ENCODE data around the gene SCAMP4.
"Not testable (repeated sequence)": the region's sequence is repeated elsewhere in the genome, so short reads cannot be mapped to it uniquely, and the experiment has no call there.

The SCAMP4 gene

DNA sequence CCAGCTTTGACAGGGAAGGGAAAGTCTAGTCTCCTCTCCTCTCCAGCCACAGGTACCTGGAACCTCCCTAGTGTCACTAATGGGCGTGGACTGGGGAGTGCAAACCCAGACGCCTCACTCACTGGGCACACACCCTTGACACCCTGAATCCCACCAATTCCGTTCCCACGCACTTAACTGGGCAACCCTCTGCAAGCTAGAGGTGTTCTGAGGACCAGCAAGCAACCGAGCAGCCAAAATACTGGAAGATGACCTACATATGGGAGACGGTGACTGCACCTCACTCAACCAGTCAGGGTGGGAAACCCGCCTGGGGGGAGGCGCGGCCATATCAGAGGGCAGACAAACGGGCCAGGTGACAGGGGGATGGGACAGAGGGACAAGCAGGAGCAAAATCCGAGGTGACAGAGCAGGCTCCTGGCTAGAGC is 20.9 kb upstream of the SCAMP4 start:
- no peak for DNase-seq

DNA sequence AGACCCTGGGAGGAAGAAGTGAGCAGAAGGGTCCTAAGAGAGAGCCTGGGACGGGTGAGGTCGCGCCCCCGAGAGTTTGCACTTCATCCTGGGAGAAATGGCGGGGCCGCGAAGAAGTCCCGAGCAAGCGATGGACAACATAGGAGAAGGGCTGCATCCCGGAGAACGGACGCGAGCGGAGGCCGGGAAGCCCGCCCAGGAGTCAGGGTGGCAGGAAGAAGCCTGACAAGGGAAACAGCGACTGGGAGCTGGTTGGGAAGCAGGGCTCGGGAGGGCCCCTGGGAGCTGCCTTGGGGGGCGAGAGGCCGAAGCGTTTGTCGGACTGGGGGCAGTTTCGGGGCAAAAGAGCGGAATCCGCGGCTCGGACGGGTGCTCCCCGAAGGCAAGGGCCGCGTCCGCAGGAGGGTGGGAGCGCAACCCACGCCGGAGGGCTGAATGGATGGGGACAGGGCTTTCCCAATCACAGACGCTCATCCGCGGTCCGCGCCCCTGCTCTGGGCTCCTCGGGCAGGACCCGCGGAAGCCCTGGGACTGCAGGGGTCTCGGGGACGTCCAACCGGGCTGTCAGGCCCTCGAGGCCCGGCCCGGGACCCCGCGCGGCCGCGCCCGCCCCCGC is 20.4 kb upstream of the SCAMP4 start:
- DNase-seq, result no peak

DNA sequence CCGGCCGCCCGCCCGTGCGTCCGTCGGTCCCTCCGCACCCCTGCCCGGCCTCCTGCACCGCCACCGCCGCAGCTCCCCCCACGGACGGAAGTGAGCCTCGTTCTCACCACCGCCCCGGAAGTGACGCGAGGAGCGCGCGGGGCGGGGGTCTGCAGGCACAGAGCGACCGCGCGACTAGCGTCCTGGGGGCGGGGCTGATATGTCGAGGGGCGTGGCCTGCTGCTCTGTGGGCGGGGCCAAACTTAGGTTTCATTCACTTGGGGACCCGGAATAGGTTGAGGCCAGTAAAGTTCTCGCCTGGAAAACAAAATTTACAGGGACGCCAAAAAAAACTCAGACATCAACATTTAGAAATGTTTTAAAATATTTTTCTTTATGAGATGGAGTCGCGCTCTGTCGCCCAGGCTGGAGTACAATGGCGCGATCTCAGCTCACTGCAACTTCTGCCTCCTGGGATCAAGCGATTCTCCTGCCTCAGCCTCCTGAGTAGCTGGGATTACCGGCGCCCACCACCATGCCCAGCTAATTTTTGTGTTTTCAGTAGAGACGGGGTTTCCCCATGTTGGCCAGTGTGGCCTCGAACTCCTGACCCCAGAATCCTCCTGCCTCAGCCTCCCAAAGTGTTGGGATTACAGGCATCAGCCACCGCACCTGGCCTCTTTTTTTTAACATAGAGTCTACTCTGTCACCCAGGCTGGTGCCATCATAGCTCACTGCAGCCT is 19.6 kb upstream of the SCAMP4 start, which contains the start of gene ABHD17A:
Gene ABHD17A, minus strand, starts transcription at position 99 of the 722 bp plus-strand sequence. CDS start 3,930 bp downstream, outside the sequence.
- peak; percentile 95 for DNase-seq

DNA sequence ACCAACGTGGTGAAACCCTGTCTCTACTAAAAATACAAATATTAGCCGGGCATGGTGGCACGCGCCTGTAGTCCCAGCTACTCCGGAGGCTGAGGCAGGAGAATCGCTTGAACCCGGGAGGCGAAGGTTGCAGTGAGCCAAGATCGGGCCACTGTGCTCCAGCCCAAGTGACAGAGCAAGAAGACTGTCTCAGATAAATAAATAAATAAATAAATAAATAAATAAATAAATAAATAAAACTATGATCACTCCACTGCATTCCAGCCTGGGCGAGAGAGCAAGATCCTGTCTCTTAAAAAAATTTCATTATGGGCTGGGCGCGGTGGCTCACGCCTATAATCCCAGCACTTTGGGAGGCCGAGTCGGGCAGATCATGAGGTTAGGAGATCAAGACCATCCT is 18.8 kb upstream of the SCAMP4 start:
- not testable (repeated sequence) for DNase-seq

DNA sequence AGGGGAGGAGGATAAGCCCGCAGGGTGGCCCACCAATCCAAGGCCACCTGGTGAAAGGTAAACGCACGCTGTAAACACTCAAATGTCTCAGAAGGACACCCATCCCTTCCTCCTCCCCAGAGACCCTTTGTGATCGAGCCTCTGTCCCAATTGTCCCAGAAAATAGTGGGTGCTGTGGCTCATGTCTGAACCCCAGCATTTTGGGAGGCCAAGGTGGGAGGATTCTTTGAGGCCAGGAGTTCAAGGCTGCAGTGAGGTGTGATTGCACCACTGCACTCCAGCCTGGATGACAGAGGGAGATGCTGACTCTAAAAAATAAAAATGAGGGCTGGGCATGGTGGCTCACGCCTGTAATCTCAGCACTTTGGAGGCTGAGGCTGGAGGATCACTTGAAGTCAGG is 16.8 kb upstream of the SCAMP4 start:
- no peak for DNase-seq

DNA sequence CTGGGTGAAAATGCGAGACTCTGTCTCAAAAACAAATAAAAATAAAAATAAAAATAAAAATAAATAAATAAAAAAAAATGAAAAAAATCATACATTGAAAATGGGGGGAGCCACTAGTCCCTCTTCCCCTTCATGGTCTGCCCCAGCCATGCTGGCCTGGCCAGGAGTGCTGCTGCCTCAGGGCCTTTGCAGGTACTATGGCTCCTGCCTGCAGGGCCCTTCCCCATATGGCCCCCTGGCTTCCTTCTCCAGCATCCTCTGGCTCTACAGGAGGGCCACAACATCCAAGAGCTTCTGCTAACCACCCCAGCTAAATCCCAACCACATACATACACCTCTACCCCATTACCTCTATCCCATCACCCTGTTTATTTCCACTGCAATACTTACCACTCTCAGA is 15.3 kb upstream of the SCAMP4 start:
- no peak for DNase-seq

DNA sequence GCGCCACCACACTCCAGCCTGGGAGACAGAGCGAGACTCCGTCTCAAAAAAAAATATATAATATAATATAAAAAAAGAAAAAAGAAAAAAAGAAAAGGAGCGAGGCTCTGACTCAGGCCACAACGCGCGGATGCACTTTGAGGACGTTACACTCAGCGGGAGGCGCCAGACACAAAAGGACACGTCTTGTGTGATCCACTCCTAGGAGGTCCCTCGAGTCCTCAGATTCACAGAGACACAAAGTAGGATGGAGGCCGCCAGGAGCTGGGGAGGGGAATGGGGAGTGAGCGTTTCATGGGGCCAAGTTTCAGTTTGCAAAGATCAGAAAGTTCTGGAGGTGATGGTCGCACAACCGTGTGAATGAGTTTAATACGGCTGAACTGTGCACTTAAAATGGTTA is 11.4 kb upstream of the SCAMP4 start:
- no peak for DNase-seq

DNA sequence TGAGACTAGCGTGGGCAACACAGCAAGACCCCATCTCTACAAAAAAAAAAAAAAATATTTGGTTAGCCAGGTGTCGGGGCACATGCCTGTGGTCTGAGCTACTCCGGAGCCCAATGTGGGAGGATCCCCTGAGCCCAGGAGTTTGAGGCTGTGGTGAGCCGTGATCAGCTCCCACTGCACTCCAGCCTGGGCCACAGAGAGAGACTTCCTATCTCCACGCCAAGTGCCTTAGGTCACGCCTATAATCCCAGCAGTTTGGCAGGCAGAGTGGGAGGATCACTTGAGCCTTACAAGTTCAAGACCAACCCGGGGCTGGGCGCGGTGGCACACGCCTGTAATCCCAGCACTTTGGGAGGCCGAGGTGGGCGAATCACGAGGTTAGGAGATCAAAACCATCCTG is 8.7 kb upstream of the SCAMP4 start:
- no peak for DNase-seq

DNA sequence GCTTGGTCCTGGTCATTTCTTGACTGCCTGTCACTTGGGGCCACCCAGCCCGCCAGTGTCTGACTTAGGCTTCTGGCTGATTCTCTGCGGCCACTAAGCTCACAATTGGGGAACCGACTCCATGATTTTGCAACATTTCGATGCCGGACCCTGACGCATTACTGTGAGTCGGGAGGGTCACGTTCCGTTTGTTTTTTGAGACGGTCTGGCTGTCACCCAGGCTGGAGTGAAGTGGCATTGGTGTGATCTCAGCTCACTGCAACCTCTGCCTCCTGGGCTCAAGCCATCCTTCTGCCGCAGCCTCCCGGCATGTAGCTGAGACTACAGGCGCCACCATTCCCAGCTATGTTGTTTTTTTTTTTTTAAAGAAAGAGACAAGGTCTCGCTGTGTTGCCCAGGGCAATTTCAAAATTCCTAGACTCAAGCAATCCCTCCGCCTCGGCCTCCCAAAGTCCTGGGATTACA is 3.2 kb upstream of the SCAMP4 start:
- DNase-seq, result no peak

DNA sequence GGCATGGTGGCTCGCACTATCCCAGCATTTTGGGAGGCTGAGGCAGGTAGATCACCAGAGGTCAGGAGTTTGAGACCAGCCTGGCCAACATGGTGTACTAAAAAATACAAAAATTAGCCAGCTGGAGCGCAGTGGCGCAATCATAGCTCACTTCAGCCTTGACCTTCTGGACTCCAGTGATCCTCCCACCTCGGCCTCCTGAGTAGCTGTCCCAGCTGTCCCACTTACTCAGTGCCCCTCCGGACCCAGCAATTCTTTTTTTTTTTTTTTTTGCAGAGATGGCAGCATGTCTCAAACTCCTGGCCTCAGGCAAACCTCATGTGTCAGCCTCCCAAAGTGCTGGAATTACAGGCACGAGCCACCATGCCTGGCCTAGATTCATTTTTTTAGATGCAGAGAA is 2.3 kb upstream of the SCAMP4 start:
- no peak for DNase-seq

DNA sequence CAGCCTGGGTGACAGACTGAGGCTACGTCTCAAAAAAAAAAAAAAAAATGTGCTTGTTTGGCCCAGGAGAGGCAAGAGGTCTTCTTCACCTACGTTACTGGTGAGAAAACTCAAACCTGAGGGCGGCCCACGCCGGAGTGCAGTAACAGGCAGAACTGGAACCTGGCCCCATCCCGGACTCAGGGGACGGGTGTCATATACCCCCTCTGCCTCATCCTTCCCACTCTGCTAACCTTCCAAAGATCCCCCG is 414 bp upstream of the SCAMP4 start:
- DNase-seq, result no peak

DNA sequence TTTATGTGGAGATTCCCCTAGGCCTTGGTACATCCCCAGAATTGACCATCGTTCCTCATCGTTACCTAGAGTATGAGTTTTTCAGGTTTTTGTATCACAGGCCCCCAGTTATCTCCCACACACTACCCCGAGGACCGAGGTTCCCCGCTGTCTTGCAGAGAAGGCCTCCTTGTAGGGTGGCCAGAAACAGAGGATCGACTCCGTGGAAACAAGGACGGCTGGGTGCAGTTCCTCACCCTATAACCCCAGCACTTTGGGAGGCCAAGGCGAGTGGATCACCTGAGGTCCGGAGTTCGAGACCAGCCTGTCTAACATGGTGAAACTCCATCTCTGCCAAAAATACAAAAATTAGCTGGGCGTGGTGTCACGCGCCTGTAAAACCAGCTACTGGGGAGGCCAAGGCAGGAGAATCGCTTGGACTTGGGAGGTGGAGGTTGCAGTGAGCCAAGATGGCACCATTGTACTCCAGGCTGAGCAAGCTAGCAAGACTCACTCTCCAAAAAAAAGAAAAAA is 720 bp downstream of the SCAMP4 start:
- DNase-seq, result no peak

DNA sequence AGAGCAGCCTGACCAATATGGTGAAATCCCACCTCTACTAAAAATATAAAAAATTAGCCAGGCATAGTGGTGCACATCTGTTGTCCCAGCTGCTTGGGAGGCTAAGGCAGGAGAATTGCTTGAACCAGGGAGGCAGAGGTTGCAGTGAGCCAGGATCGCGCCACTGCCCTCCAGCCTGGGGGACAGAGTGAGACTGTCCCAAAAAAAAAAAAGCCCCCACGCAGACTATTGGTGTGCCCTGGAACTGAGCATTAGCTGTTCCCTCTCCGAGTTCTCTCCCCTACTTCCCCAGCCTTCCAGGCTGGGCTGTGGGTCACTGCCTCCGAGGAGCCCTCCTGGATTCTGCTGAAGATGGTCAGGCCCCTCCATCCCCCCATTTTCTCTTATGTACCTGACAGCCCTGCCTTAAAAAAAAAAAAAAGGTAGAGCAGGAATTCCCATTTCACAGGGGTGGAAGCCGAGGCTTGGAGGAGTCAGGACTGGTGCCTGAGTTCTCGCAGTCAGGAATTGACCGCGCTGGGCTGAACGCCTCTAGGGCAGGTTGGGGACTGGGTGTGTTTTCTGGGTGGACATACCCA is 1.9 kb downstream of the SCAMP4 start:
- no peak for DNase-seq

DNA sequence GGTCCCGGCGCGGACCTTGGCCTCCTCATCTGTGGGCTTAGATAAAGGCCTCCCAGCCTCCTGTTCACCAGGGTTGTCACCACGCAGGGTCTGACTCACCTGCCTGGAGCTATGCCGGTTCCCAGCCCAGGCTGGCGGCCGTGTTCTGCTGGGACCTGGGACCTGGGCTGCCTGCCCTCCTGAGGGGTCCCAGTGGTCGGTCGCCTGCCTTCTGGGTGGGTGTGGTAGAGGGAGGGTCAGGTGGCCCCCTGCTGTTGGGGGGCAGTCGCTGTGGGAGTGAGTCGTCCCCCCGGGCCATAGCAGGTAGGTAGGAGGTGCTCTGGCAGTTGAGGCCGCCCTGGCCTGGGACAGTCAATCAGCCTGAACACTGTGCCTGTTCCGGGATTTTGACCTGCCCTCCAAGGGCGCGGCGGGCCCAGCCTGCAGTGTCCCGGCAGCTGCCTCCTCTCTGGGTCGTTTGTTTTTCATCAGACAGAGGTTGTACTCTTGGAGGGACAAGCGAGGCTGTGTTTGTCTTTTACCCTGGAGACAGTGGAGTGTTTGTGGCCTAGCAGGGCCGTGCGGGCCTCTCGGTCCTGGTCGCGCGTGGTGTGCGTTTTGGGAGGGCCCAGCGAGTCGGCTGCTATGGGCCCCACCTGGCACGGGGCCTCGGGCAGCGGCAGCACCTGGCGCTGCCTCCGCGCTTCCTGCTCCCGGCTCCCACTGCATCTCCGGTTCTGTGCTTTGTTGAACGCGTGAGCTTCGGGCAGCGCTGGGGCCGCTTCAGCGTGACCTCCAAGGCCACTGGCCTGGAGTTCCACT is 2.6 kb downstream of the SCAMP4 start:
- no peak for DNase-seq

DNA sequence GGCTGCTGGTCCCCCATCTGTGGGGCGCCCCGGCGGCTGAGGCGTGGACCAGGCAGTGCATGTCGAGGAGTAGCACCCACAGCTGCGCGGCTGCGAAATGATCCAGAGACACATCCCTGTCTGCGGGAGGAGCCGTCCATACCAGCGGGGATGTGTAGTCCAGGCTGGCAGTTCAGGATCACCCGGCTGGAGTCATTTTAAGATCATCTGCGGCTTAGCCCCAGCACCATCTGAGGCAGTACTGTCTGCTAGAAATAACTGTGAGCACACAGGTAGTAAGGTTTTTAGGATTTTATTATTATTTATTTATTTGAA is 3.1 kb downstream of the SCAMP4 start:
- DNase-seq, result no peak

DNA sequence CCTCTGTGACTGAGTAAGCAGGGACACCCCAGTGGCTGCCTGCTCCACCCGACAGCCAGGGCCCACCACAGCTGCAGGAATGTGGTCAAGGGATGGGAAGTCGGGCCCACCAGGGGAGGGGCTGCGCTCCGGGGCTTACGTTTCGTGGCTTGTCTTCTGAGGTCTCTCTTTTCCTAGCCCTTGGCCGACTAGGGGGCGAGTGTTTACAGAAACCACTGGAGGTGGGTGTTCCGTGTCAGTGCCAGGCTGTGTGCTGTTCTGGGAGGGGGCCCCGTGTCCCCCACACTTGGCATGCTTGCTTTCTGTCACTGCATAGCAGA is 4.5 kb downstream of the SCAMP4 start:
- no peak for DNase-seq

DNA sequence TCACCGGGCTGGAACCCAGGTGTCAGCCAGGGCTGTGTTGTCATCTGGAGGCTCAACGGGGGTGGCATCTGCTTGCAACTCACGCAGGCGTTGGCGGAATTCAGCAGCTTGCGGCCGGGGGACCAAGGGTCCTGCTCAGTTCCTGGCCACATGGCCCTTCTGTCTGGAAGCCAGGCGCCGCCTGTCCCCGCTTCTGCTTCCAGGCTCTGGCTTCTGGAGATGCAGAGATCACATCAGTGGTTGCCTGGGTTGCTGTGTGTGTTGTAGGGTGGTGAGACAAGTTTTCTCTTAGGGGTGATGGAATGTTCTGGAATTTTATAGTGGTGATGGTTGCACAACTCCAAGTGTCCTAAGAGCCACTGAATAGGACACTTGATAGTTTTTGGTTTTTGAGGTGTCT is 5.0 kb downstream of the SCAMP4 start:
- no peak for DNase-seq

DNA sequence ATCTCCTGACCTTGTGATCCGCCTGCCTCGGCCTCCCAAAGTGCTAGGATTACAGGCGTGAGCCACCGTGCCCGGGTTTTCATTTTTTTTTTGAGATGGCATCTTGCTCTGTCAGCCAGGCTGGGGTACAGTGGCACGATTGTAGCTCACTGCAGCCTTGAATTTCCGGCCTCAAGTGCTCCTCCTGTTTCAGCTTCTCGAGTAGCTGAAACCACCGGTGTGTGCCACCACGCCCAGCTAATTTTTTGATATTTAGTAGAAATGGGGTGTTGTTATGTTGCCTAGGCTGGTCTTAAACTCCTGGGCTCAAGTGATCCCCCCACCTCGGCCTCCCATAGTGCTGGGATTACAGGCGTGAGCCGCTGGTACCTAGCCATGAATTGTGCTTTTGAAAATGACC is 5.9 kb downstream of the SCAMP4 start:
- DNase-seq, result no peak

DNA sequence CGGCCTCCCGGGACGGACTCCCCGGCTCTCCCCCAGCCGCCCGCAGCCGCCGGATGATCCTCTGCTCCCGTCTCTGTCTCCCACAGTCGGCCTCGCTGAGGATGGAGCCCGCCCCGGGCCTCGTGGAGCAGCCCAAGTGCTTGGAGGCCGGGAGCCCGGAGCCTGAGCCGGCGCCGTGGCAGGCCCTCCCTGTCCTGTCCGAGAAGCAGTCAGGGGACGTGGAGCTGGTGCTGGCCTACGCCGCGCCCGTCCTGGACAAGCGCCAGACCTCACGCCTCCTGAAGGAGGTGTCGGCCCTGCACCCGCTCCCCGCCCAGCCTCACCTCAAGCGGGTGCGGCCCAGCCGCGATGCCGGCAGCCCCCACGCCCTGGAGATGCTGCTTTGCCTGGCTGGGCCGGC is 6.8 kb downstream of the SCAMP4 start:
- no peak for DNase-seq

DNA sequence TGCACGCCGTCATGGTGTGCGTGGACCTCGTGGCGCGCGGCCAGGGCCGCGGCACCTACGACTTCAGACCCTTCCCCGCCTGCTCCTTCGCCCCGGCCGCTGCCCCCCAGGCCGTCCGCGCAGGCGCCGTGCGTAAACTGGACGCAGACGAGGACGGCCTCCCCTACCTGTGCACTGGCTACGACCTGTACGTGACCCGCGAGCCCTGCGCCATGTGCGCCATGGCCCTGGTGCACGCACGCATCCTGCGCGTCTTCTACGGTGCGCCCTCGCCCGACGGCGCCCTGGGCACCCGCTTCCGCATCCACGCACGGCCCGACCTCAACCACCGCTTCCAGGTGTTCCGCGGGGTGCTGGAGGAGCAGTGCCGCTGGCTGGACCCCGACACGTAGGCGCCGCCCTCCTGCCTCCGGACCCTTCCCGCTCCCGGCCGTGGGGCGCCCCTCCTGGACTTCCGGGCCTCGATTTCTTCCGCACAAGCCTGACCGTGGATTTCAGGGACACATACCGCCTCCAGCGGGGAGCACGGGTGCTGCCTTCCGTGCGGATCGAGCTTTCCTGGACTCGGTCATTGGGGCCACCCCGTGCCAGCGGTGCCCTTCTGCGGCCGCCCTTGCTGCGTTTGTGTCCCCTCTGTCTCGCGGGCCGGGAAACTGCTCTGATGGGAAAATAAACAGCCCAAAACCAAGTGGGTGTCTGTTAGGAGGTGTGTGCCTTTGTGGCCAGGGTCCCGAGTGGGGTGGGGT is 7.7 kb downstream of the SCAMP4 start:
- DNase-seq, result no peak

DNA sequence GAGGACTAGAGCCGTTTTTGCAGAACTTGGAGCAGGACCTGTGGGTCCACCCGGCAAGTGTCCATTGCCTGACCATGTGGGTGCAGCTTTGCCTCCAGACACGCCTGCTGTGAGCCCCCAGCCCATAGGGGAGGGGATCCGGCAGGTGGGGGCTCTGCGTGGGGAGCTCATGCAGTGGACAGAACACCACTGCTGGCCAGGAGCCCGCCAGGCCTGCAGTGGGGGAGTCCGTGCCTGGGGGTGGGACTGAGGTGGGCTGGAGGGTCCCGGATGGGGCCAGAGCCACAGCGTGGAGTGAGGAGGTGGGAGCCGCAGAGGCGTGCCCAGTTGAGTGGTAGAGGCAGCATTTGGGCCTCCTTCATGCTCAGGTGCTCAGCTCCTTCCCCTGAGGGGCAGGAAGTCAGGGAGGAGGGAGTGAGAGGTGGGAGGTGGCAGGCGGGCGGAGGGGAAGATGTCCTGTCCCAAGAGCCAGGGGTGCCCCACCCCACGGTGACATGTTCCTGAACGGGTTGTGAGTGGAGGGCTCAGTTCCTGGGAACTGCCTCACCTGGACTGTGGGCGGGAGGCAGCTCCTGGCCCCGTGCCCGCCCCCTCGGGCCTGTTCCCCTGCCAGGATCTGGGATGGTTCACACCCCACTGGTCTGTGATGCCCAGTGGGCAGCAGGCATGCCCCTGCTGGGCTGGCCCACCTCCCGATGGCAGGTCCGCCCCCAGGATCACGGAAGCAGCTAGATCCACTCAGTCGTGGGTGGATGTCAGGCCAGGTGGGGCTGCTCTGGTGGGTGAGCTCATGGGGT is 8.8 kb downstream of the SCAMP4 start:
- no peak for DNase-seq

DNA sequence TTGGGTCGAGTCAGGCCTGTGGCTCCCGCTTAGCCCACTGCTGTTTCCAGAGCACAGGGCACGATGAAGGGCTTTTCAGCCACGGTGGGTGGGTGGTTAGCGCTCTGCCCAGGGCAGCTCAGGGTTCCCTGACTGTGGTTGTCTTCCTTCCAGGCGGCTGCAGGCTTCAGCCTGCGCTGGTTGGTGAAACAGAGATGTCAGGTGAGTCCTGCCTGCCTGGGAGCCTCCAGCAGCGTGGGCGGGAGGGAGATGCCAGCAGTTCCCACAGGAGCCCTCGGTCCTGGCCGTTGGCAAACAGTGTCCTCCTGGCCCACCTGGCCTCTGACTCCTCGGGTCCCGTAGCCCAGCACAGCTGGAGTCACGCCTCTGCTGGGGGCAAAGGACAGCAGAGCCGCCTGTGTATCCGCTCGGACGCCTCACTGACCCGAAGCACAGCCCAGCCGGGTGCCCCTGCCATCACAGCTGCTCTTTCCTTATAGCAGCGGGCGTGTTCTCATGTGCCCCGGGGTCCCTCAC is 9.7 kb downstream of the SCAMP4 start:
- no peak for DNase-seq

Data from stimulated activated CD4-positive, alpha-beta T cell treated with anti-CD3 and anti-CD28 coated beads, Interleukin-4, amount 100 ng/mL, for 24 hours (primary cell).